ENCODE measurements around the gene CHI3L2. TPM values are rescaled to one million over a fixed set of nuclear protein-coding genes. Genes with fewer than 3 reads are reported as not detected.

Gene CHI3L2
- total and polyA plus RNA-seq, 10 donors, result 6.0 to 159 (median 30.5) TPM

- Histone ChIP-seq H3K27ac (peak overlapping the region in 1 of 8 donors; percentile 61), H3K27me3 (replicated peaks in 1 of 7) (no peaks in the 10 kb centered on the region)
- intact Hi-C loops (cut with DNase I; ENCODE audit: low total_unique reads), result loop anchor here (5.0 to 10.0 kb wide), 2 partner anchors 106 to 169 kb away; no protein-coding TSS in a partner anchor
Observed at GRCh38 chr1:111228748-111229126, 1.2 kb downstream of the CHI3L2 start.

GRCh38 chr1:111232134-111232533 lies 4.6 kb downstream of the CHI3L2 start:
- no peaks in the 10 kb centered on the region for H3K9me3 ChIP-seq
- intact Hi-C loops (cut with DNase I; ENCODE audit: low total_unique reads), result no loop called here

More at GRCh38 chr1:111228748-111229126, 1.2 kb downstream of the CHI3L2 start:
- Histone ChIP-seq H3K36me3 (no peaks in the 10 kb centered on the region), H3K4me3 (no peak overlapping the region), H3K9me3 (no peaks in the 10 kb centered on the region), H3K4me1 (peaks cover 8 to 86% (median 33%) of the 10 kb centered on the region in 6 donors)
- WGBS, 5 donors, result 80 to 94% (median 91%) methylated on average over 2 of the region's 2 CpGs
- no peak for TF ChIP-seq POLR2A (IDR thresholded peaks at IDR 0.05)
- TF ChIP-seq POLR2AphosphoS5 (IDR thresholded peaks at IDR 0.05), result no peak
- no peak for TF ChIP-seq CTCF (IDR thresholded peaks at IDR 0.05 in 8 of 11, conservative IDR thresholded peaks at IDR 0.05 in 3 of 11)
- no peak for DNase-seq

GRCh38 chr1:111234258-111234657 lies 6.7 kb downstream of the CHI3L2 start:
- Histone ChIP-seq H3K27ac (no peak overlapping the region), H3K4me1 (peaks cover 0 to 59% (median 5%) of the 10 kb centered on the region in 6 donors), H3K4me3 (no peak overlapping the region), H3K36me3 (no peaks in the 10 kb centered on the region), H3K27me3 (replicated peaks in 1 of 7) (no peaks in the 10 kb centered on the region), H3K9me3 (no peaks in the 10 kb centered on the region)
- 82 to 91% (median 88%) methylated on average over 4 of the region's 4 CpGs for WGBS, 5 donors
- intact Hi-C loops (cut with DNase I; ENCODE audit: low total_unique reads), result no loop called here
- TF ChIP-seq POLR2A (IDR thresholded peaks at IDR 0.05) (no peak), POLR2AphosphoS5 (IDR thresholded peaks at IDR 0.05) (no peak), CTCF (IDR thresholded peaks at IDR 0.05 in 8 of 11, conservative IDR thresholded peaks at IDR 0.05 in 3 of 11) (no peak)
- no peak for DNase-seq

More at GRCh38 chr1:111232134-111232533, 4.6 kb downstream of the CHI3L2 start:
- WGBS, 5 donors, result 87 to 94% (median 90%) methylated on average over 3 of the region's 3 CpGs
- H3K27ac ChIP-seq, result no peak overlapping the region
- peaks cover 3 to 79% (median 15%) of the 10 kb centered on the region in 6 donors for H3K4me1 ChIP-seq
- no peaks in the 10 kb centered on the region for H3K36me3 ChIP-seq
- H3K4me3 ChIP-seq, result no peak overlapping the region
- no peak for DNase-seq
- no peaks in the 10 kb centered on the region for H3K27me3 ChIP-seq (replicated peaks in 1 of 7)
- TF ChIP-seq POLR2A (IDR thresholded peaks at IDR 0.05), result no peak
- TF ChIP-seq CTCF (IDR thresholded peaks at IDR 0.05 in 8 of 11, conservative IDR thresholded peaks at IDR 0.05 in 3 of 11), result no peak
- TF ChIP-seq POLR2AphosphoS5 (IDR thresholded peaks at IDR 0.05), result no peak

- Histone ChIP-seq H3K9me3 (no peaks in the 10 kb centered on the region), H3K27ac (no peak overlapping the region), H3K4me3 (no peak overlapping the region), H3K27me3 (replicated peaks in 1 of 7) (no peaks in the 10 kb centered on the region), H3K36me3 (no peaks in the 10 kb centered on the region), H3K4me1 (peaks cover 0 to 56% (median 5%) of the 10 kb centered on the region in 6 donors)
- no peak for TF ChIP-seq POLR2AphosphoS5 (IDR thresholded peaks at IDR 0.05)
- no peak for TF ChIP-seq CTCF (IDR thresholded peaks at IDR 0.05 in 8 of 11, conservative IDR thresholded peaks at IDR 0.05 in 3 of 11)
- no peak for TF ChIP-seq POLR2A (IDR thresholded peaks at IDR 0.05)
- intact Hi-C loops (cut with DNase I; ENCODE audit: low total_unique reads), result no loop called here
- 83 to 92% (median 89%) methylated on average over 3 of the region's 3 CpGs for WGBS, 5 donors
- DNase-seq, result no peak
Observed at GRCh38 chr1:111234866-111235265, 7.4 kb downstream of the CHI3L2 start.

Data from spleen (tissue), 11 donors.